ENCODE measurements around the gene CLCNKB.

DNA sequence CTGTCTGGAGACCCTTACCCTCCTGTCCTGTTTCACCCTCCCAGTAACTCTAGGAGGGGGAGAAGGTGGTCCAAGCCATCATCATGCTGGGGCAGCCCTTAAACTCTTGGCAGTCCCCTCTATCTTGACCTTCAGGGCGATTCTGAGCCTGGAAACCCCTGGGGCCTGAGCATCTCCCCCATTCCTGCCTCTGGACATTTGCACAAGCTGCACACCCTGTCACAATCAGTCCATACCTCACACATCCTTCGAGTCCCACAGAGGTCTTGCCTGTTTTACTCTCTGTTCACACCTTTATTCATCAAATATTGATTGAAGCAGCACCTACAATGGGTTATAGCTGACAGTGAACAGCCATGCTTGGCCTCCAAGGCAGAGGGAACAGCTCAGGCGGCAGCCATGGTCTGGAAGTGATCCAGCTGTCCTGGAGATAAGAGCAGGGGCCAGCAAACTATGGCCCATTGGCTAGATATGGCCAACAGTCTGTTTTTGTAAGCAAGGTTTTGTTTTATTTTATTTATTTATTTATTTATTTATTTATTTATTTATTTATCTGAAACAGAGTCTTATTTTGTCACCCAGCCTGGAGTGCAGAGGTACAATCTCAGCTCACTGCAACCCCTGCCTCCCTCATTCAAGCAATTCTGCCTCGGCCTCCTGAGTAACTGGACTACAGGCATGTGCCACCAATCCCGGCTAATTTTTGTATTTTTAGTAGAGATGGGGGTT lies 37.0 kb downstream of the CLCNKB start:
- TF ChIP-seq TAF1 (IDR thresholded peaks at IDR 0.05; ENCODE audit: borderline replicate concordance, low read depth, low read length) (no peak), POLR2A (IDR thresholded peaks at IDR 0.05; ENCODE audit: low read depth, low read length) (no peak)

Data from GM12892 (cell line).